Measurements from ENCODE around the gene AQP12B.
"Not testable (repeated sequence)": the region's sequence is repeated elsewhere in the genome, so short reads cannot be mapped to it uniquely, and the experiment has no call there.

AQP12B gene, protein sequence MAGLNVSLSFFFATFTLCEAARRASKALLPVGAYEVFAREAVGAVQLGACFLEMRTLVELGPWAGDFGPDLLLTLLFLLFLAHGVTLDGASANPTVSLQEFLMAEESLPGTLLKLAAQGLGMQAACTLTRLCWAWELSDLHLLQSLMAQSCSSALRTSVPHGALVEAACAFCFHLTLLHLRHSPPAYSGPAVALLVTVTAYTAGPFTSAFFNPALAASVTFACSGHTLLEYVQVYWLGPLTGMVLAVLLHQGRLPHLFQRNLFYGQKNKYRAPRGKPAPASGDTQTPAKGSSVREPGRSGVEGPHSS

GRCh38 chr2:240682431-240683224 is at the start of gene AQP12B:
AQP12B (minus strand) TSS chr2:240682885; CDS start chr2:240682837, 48 bp downstream.
- DNase-seq (ENCODE audit: low read depth) = not testable (repeated sequence)

DNA sequence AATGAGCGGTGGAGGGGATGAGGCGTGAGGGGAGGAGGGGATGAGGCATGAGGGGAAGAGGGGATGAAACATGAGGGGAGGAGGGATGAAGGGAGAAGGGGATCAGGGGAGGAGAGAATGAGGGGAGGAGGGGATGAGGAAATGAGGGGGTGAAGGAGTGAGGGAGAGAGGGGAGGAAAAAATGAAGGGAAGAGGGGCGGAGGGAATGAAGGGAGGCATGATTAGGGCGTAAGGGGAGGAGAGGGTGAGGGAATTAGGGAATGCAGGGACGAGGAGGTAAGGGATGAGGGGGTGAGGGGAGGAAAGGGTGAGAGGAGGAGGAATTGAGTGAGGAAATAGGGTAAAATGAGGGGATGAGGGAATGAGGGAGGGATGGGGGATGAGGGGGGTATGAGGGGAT is 49.5 kb upstream of the AQP12B start:
- no peak for DNase-seq (ENCODE audit: low read depth)

DNA sequence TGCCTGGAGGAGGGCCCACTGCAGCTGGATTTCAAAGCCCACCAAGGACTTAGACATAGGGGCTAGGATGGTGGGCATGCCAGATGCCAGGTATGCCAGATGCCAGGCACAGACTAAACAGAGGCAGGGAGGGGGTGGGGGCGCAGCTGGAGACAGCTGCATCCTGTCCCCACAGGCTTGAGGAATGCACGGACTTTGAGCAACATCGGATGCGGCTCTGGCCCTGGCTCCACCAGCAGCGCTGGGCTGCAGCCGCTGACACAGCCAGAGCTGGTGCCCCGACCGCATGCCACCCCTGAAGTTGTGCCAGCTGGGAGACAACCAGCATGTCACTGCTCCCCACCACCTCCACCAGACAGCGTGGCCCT is 48.5 kb upstream of the AQP12B start:
- no peak for DNase-seq (ENCODE audit: low read depth)

- no peak for DNase-seq (ENCODE audit: low read depth)
These were observed 48.0 kb upstream of the AQP12B start for GRCh38 chr2:240730501-240731177.

DNA sequence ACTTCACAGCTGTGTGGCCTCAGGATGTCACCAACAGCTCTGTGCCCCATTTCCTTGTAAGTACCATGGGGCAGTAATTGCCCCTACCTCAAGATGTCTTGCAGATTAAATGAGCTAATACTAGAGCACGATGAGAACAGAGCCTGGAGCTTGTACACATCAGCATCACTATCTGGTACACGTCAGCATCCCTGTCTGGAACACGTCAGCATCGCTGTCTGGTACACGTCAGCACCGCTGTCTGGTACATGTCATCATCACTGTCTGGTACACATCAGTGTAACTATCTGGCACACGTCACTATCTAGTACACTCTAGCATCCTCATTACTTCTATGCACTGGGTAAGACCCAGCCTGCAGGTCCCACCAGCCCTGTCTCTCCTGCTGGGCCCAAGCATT is 46.1 kb upstream of the AQP12B start:
- peak; percentile 26 for DNase-seq (ENCODE audit: low read depth)

DNA sequence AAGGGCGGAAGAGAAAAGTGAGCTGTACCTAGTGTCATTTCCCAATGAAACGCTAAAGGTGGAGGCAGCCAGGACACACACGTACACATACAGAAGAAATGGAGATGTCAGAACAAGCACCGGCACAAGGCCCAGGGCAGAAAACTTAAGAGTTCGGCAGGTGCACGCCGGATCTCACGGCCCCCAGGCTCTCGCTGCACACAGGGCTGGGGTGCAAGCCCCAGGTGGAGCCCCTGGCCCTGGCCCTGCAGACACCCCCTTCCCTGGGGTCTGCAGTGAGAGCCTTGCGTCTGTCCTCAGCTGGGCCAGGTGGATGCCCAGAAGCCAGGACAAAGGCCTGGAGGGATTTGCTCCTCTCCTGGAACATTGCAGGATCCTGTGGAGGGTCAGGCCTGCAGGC is 45.7 kb upstream of the AQP12B start:
- DNase-seq (ENCODE audit: low read depth) = no peak

GRCh38 chr2:240727913-240728312 is 45.2 kb upstream of the AQP12B start:
- DNase-seq (ENCODE audit: low read depth) = no peak

- DNase-seq (ENCODE audit: low read depth) = no peak
These were observed 44.8 kb upstream of the AQP12B start for GRCh38 chr2:240727439-240727838.

- DNase-seq (ENCODE audit: low read depth) = no peak
These were observed 44.2 kb upstream of the AQP12B start for GRCh38 chr2:240726876-240727275.

DNA sequence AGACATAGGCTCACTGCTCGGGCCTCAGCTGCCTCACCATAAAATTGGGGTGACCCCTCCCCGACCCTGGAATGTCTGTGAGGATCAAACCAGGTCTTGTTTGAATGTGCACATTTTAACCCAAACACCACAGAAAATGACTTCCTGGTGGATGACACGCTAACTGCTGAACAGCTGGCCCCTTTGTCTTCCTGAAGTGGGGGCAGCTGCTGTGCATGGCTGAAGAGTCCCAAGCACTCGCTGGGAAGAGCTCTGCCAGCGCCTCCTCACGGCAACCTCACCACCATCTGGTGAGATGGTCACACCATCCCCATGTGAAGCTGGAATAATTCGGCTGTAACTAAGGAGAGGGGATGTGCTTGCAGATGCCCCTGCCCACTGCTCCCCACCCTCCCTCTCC is 43.0 kb upstream of the AQP12B start:
- DNase-seq (ENCODE audit: low read depth) = no peak

- no peak for DNase-seq (ENCODE audit: low read depth)
These were observed 42.6 kb upstream of the AQP12B start for GRCh38 chr2:240725266-240725665.

GRCh38 chr2:240724431-240724830 is 41.7 kb upstream of the AQP12B start:
- DNase-seq (ENCODE audit: low read depth) = no peak

DNA sequence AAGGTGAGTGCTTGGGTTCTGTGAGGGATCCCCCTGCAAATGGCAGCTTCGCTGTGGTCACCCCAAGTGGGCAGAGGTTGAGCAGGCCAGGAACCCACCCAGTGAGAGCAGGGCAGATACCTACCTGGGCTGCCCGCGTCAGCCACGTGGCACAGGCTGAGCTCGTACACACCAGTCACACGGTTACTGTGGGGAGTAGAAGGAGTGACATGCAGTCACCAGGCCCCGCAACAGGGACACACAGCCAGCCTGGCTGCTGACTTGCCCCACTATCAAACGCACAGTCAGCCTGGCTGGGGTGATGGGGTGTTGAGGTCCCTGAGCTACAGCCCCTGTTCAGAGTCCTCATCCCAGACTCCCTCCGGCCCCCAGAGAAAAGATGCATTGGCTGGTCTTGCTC is 41.2 kb upstream of the AQP12B start:
- DNase-seq (ENCODE audit: low read depth) = no peak

GRCh38 chr2:240722796-240723735 is 40.4 kb upstream of the AQP12B start:
- DNase-seq (ENCODE audit: low read depth) = no peak

- DNase-seq (ENCODE audit: low read depth) = no peak
These were observed 39.7 kb upstream of the AQP12B start for GRCh38 chr2:240722376-240722775.

DNA sequence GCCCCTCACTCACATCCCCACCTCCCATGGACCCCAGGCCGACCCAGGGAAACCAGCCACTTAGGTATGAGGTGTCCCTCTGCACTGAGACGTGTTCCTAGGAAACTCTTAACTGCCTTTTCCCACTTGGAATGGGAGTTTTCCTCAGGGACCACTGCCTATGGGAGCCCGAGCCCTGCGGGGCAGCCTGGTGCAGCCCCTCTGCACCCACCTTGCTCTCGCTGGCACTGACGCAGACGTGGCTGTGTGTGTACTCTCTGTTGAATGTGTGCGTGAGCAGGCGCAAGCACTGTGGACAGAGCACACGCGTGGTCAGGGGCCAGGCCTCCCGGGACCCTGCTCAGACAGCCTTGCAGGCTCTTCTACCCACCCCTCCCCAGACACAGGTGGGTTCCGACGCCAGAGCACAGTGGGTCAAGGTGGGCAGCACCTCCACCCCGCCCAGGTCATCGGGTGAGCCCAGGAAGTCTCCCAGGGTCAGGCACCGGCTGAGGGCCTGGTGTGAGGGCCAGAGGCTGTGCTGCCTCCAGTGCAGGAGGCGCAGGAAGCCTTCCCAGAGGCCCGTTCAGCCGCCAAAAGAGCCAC is 39.0 kb upstream of the AQP12B start:
- DNase-seq (ENCODE audit: low read depth) = no peak

GRCh38 chr2:240720686-240721595 is 38.3 kb upstream of the AQP12B start:
- DNase-seq (ENCODE audit: low read depth) = no peak

DNA sequence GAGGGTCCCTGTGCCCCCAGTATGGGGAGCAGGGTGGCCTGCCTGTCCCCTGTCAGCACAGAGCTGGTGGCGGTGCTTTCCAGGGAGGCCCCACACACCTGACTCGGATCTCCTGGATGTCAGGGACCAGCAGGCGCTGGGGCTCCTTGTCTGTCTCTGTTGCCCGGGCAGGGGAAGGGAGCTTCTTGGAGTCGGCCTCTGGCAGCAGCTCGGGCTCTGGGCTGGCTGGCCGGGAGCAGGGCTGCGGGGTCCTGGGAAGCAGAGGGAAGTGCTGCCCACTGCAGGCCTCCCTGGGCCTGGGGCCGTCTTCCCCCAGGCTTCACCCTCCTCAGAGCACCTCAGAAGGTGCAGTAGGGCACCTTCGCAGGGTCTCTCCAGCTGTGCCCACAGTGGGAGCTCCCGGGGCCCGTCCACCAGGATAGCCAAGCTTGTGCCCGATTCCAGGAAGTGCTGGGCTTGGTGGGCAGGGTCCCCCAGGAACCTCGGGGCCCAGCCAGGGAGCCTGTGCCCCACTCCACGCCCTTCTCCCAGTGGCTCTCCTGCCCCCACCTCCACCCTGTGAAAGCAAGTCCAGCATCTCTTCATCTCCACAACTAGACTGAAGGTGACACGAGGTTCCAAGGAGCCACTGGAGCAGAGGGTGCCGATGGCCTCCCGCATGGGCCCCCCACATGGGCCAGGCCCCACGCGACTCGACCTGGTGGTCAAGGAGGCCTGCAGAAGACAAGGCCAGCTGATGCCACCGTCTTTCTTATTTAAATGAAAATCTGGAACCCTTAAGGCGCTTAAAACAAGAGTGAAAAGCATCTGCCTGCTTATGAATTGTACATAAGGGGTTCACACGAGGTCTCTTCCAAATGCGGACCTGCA is 37.2 kb upstream of the AQP12B start:
- DNase-seq (ENCODE audit: low read depth) = no peak

GRCh38 chr2:240718896-240719490 is 36.3 kb upstream of the AQP12B start:
- DNase-seq (ENCODE audit: low read depth) = no peak
